Activated CD8-positive, alpha-beta memory T cell treated with anti-CD3 and anti-CD28 coated beads for 24 hours (primary cell): Measurements from ENCODE around the gene ART3.

ENCODE experiments used
- DNase-seq: peaks from one replicate; pipeline ENCODE4 v3.0.0-alpha.2; 2020

ART3 gene

GRCh38 chr4:76074993-76075600, 588 bp downstream of the ART3 start:
- DNase-seq, result no peak

GRCh38 chr4:76078033-76078613, 3.6 kb downstream of the ART3 start:
- DNase-seq, result no peak

DNA sequence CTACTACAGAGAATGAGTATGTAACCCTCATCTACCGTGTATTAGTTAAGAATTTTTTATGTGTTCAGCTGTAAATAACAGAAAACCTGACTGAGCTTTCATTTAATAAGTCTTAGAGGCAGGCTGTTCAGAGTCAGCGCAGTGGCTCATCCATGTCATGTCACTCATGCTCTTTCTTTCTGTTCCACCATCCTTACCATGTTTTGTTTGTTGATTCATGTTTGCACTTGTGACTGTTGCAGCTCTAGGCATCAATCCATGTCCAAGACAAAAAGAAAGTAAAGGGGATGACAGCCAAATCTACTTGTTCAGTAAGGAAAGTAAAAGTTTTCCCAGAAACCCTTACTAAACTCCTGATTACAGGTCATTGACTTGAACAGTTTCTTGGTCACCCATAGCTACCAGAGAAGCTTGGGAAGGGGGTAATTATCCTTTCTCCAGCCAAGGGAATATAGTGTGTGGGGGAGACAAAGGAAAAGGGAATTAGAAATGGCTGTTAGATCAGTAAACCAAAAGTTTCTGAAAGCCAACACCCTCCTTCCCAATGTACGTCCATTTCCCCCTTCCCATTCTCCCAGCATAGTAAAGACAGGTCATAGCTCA, 9.0 kb downstream of the ART3 start:
- no peak for DNase-seq

DNA sequence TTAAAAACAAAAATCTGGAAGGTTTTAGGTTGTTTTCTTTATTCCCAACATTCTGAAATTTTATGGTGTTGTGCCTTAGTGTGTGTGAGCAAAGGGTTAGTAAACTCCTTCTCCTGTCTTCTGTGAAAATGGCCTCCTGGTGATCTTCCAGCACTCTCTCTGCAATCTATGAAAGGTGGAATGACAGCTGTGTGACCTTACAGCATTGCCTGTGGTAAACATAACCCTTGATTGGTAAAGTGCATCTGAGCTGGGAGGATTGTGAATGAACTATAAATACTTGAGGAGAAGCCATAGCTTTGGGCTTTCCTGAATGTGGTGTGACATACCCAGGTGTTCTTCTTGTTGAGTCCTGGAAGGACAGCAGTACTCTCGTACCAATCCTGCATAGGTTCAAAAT, 10.0 kb downstream of the ART3 start:
- DNase-seq, result no peak

DNA sequence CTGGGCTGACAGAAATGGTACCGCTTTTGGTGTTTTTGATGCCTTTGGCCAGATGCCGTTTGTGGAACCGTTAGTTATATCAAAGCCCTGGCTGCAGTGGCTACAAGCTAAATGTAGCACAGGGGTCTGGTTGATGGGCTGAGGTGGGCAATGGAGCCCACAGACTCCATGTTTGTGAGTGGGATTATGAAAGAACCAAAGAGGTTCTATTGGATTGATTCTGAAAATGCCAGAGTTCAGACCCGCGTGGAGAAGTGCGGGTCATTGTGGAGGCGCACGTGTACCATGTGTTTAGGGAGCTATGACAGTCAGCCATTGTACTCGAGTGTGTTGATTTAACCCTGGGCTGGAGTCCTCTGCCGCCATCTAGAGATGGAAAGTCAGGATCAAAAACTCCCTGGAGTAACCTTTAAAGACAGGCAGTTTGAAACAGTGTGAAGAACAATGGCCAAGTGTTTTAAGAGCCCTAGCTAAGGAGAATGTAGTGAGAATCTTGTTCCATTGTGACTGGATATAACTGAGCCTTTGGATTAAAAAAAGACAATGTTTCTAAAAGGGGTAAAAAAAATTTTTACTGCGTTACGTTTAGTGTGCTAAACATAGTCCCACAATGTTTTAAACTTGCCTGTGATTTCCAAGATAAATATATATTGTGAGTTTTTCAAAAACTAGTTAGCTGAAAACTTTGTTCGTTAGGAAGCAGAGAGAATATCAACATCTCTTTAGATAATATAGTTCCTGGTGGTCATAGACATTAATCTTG, 12.7 kb downstream of the ART3 start:
- no peak for DNase-seq

GRCh38 chr4:76088719-76089118, 14.2 kb downstream of the ART3 start:
- no peak for DNase-seq

DNA sequence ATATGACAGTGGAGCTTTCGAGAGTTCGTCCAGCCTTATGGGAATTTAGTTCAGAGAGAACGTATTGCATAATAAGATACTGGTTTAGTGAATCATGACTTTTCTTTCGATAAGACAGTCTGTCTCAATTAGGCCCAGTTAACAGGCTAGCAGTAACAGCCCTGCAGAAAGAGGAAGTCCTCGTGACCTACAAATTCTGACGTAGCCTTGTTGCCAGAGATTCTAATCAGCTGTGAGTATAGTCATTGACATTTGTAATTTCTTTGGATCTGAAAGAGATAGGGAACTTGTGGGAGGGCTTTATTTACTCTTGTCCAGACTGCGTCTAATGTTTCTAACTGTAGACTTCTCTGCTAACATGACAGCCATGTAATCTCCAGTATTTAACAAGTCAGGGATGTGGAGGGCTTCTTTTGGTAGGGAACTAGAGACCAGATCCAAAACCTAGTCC, 15.8 kb downstream of the ART3 start:
- DNase-seq, result no peak

GRCh38 chr4:76091052-76091451, 16.5 kb downstream of the ART3 start:
- DNase-seq, result no peak

DNA sequence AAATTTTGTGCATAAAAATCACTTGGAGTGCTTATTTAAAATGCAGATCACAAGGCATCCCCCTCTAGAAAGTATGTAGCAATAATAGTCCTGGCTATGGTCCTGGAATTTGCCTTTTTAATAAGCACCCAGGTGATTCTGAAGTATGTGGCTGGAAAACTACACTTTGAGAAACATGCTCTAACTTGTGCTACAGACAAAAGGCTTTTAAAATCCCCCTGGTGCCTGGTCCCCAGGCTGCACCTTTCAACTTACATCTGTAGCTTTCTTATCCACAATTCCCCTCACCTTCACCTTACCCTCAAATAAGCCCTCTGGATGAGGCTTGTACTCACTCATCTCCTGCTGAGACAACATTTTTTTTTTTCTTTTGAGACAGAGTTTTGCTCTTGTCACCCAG, 21.1 kb downstream of the ART3 start:
- DNase-seq, result no peak

DNA sequence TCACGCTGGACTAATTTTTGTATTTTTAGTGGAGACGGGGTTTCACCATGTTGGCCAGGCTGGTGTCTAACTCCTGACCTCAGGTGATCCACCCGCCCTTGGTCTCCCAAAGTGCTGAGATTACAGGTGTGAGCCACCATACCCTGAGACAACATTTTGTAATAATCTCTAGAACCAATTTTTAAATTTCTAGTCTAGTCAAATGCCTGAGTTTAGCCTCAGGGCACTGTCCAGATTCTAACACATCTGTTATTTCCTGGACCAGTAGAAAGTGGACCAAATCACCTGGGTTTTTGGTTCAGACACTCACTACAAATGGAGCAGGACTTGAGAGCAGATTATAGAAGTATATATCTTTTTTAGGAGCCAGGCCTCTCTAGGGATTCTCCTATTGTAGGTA, 21.6 kb downstream of the ART3 start:
- no peak for DNase-seq

DNA sequence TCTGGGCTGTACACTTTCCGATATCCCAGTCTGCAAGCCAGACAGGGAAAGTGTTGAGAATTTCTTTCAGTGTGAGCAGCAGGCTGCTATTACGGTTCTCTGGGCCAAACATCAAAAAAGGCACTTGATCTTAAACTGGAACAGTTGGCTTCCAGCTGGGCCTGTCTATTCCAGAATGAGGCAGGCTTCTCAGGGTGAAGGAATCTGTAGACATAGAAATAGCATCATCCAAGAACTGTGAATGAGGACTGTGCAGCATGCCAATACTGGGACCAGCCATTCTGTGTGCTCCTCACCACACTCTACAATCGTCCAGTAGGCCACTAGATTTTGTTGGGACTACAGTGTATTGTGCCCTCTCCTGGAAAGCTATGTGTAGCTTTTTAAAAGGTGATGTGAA, 31.1 kb downstream of the ART3 start:
- no peak for DNase-seq

DNA sequence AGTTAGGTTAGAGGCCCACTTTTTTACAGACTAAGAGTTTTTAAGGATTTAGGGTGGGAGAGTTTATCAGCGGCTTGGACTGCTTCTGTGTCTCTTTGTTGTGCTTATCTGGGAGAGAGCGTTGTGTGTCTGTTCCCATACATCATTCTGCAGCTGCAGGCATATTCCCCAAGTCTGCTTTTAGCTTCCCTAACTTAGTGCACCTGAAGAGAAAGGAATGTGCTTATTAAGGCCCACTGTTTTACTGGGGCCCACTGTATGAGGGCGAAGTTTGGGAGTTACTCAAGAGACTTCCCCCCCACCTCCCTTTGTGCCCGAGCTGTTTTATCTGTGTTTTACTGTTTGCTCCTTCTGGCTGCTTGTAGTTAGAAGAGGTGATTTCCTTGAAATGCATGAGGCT, 31.9 kb downstream of the ART3 start:
- DNase-seq, result no peak

DNA sequence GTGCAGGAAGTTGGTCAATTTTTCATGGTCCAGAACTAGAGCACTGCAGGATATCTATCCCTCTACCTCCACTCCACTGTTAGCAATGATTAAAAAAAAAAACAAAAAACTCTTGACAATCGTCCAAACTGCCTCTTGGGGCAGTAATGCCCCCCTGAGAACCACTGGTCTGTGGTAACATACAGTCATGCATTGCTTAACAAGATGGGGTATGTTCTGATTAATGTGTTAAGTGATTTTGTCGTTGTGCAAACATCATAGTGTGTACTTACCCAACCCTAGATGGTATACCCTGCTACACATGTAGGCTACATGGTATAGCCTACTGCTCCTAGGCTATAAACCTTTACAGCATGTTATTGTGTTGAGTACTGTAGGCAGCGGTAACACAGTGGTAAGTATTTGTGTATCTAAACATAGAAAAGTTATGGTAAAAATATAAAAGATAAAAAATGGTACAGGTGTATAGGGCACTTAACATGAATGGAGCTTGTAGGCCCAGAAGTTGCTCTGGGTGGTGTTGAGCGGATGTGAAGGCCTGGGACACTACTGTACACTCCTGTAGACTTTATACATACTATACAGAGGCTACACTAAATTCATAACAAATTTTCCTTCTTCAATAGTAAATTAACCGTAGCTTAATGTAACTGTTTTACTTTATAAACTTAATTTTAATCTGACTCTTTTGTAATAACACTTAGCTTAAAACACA, 34.1 kb downstream of the ART3 start:
- no peak for DNase-seq

GRCh38 chr4:76116821-76117220, 42.3 kb downstream of the ART3 start:
- no peak for DNase-seq

- no peak for DNase-seq
Observed at GRCh38 chr4:76117536-76117935, 43.0 kb downstream of the ART3 start.

GRCh38 chr4:76120199-76120598, 45.7 kb downstream of the ART3 start:
- no peak for DNase-seq

- DNase-seq, result no peak
Observed at GRCh38 chr4:76125816-76126215, 51.3 kb downstream of the ART3 start.

DNA sequence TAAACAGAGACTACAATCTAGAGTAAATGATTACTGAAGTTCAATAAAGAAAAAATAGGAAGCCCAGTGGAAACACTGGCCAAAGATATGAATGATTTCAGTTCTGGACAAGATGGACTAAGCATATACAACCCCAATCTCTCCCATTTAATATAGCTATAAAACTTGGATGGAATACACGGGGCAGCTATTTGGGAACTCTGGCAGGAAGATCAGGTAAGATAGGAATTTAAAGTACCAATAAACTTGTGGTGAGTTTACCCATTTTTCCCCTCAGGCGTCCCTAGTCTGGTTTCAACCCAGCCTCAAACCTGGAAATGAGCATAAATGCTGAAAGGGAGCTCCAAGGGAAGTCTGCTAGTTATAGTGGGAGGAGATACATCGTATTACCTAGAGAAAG, 53.2 kb downstream of the ART3 start:
- no peak for DNase-seq

GRCh38 chr4:76141241-76141640, 66.7 kb downstream of the ART3 start:
- DNase-seq, result no peak

DNA sequence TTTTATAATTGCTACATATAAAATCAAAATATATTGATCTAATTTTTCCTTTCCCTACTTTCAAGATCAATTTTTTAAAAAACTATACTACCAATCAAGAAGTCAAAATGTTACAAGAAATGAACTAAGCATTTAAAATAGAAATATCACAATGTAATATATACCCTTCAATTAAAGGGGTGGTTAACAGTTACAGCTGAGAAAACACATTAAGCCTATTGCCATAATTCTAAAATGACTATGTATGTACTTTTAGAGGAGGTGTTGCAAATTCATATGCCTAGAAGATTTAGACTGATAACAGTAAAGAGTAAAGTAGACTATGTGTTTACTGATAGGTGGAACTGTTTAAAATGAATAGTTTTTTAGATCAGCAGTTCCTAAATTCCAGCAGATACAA, 70.0 kb downstream of the ART3 start:
- no peak for DNase-seq

DNA sequence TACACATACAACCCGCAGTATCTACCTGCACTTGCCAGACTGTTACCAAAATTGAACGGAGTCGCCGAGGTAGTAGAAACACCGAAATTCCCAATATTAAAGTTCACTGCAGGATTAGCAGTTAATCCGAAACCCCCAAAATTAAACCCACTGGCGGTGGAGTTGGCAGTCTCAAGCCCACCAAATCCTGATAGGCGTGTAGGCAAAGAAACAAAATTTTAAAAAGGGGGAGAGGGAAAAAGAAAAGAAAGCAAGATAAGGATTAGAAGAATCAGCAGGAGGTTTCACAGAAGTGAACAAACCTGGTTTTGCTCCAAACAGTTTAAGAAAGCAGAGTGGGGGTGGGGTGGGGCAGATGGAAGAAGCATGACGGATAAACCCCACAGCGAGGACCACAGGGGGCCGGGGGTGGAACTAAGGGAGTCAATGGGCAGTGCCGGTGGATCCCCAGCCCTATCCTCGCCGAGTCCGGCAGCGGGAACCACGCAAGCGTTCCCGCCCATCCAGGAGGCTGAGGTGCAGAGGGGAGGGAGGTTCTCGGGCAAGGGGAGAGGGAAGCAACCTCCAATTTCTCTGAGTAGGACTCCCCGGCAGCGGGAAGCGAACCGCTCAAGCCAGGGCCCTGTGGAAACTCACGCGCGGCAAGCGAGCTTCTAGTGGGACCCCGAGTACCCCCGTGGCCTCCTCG, 73.1 kb downstream of the ART3 start:
- DNase-seq, result no peak

- peak; percentile 98 for DNase-seq
Observed at GRCh38 chr4:76148142-76148865, 73.8 kb downstream of the ART3 start, which contains the start of gene NUP54. TSS of gene NUP54 (minus strand) at chr4:76148397. CDS start at chr4:76148374, 23 bp downstream.
